CD4-positive, alpha-beta memory T cell (primary cell): ENCODE results near the gene INPPL1. TPM values are rescaled to one million over a fixed set of nuclear protein-coding genes. Genes with fewer than 3 reads are reported as not detected.
"Not testable (repeated sequence)": the region's sequence is repeated elsewhere in the genome, so short reads cannot be mapped to it uniquely, and the experiment has no call there.

Experiments used
- CTCF ChIA-PET: fragments of 350-600 bp; sonication (Branson Sonifier 250); formaldehyde crosslinking; loops from one replicate; lab custom pipeline; 2021; ENCODE audit warnings: inconsistent platforms; ENCODE audit not compliant: partially characterized antibody; lab: Charles Lee
- POLR2A ChIA-PET: fragments of 350-600 bp; sonication (Branson Sonifier 250); formaldehyde crosslinking; loops from one replicate; lab custom pipeline; 2021; ENCODE audit not compliant: partially characterized antibody; lab: Charles Lee
- DNase-seq, 5 donors: peaks; one replicate each; pipeline versions ENCODE4 v3.0.0 to v3.0.0-alpha.2; 2020 to 2022; ENCODE audit warnings: mixed read lengths in 1 of 5
- H3K27ac ChIP-seq: one replicate; pipeline ENCODE4 v1.7.0; 2013; ENCODE audit warnings: low read depth, low read length
- H3K27me3 ChIP-seq: 2 replicates; pipeline ENCODE4 v1.7.0; 2013; ENCODE audit warnings: mild to moderate bottlenecking, low read length, moderate library complexity; ENCODE audit not compliant: insufficient read depth
- H3K36me3 ChIP-seq: 2 replicates; pipeline ENCODE4 v1.7.0; 2013; ENCODE audit warnings: mild to moderate bottlenecking, low read length, moderate library complexity; ENCODE audit not compliant: insufficient read depth
- H3K4me1 ChIP-seq: 2 replicates; pipeline ENCODE4 v1.7.0; 2013; ENCODE audit warnings: mild to moderate bottlenecking, low read length, moderate library complexity; ENCODE audit not compliant: insufficient read depth
- H3K4me3 ChIP-seq, 2 donors: one replicate each; pipeline ENCODE4 v1.7.0; 2013; ENCODE audit warnings: low read length in 2 of 2, mild to moderate bottlenecking in 1 of 2
- H3K9me3 ChIP-seq, 2 donors: one replicate each; pipeline ENCODE4 v1.7.0; 2013; ENCODE audit warnings: low read length in 2 of 2, control low read depth in 1 of 2; ENCODE audit not compliant: control insufficient read depth in 1 of 2
- H3K27ac Mint-ChIP-seq, 7 donors: one replicate each; pipeline ENCODE4 v1.8.0; 2020 to 2021; ENCODE audit warnings: mixed read lengths in 7 of 7, mild to moderate bottlenecking in 6 of 7, inconsistent platforms in 3 of 7, moderate library complexity in 3 of 7
- H3K27me3 Mint-ChIP-seq, 2 donors: one replicate each; pipeline ENCODE4 v1.8.0; 2020 to 2021; ENCODE audit warnings: mixed read lengths in 2 of 2
- H3K36me3 Mint-ChIP-seq, 2 donors: one replicate each; pipeline ENCODE4 v1.8.0; 2020 to 2021; ENCODE audit warnings: mixed read lengths in 2 of 2, inconsistent platforms in 1 of 2, mild to moderate bottlenecking in 1 of 2
- H3K4me1 Mint-ChIP-seq, 4 donors: one replicate each; pipeline ENCODE4 v1.8.0; 2020 to 2021; ENCODE audit warnings: mixed read lengths in 4 of 4, mild to moderate bottlenecking in 1 of 4
- H3K4me3 Mint-ChIP-seq, 8 donors: one replicate each; pipeline ENCODE4 v1.8.0; 2020 to 2021; ENCODE audit warnings: mixed read lengths in 8 of 8, mild to moderate bottlenecking in 7 of 8, moderate library complexity in 6 of 8, inconsistent platforms in 3 of 8
- H3K9me3 Mint-ChIP-seq, 8 donors: one replicate each; pipeline ENCODE4 v1.8.0; 2020 to 2021; ENCODE audit warnings: mixed read lengths in 8 of 8, mild to moderate bottlenecking in 5 of 8, inconsistent platforms in 3 of 8, moderate library complexity in 1 of 8
- intact Hi-C: fragments of 100-400 bp; cut with micrococcal nuclease; formaldehyde crosslinking; loops from one replicate; pipeline ENCODE4 v1.15.1; 2023
- polyA plus RNA-seq, 2 donors: library from polyadenylated mRNA; unstranded; fragments of 300-500 nt; fragmentation: Illumina TruSeq; gene quantifications; one replicate each; pipeline ENCODE4 v1.2.3, GENCODE V29; 2021
- total RNA-seq, 2 experiments: library from RNA; stranded (reverse); gene quantifications; one replicate each; pipeline ENCODE4 v1.2.3, GENCODE V29; 2021

INPPL1 gene
- total RNA-seq (100 to 1,000 TPM; 145 to 152 TPM), polyA plus RNA-seq (10 to 100 TPM in 1 of 2 donors, 1 to 10 TPM in 1; 4.0 to 10.2 TPM)

DNA sequence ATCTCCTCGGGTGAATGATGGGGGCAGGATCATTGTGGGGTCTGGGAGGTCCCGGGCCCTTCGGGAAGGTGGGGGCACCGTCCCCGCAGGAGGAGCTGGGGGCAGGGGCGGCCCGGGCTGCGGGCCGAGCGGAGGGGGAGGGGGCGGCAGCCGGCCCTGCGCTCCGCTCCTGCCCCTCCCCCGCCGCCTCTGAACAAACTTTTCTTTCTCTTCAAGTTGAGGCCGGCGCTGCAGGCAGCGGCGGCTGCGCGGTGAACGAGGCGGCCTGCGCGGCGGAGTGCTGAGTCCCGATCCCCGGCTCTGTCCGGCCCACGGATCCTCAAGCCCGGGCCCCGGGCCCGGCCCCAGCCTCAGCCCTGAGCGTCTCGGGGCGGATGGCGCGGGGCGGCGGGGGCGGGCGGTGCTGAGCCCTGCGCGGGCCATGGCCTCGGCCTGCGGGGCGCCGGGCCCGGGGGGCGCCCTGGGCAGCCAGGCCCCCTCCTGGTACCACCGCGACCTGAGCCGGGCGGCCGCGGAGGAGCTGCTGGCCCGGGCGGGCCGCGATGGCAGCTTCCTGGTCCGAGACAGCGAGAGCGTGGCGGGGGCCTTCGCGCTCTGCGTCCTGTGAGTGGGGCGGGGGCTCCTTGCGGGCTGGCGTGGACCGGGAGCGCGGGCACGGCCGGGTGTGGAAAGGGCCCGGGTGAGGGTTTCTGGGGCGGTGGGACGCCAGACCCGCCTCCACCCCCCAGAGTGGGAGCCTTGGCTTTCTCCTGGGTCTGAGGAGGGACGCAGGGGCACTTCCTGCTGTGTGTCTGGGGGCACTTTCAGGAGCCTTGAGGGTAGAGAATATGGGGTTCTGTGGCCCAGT is at the start of gene INPPL1:
INPPL1 (plus strand) TSS at position 204 of the 847 bp plus-strand sequence; CDS start at position 422, 218 bp downstream.
- H3K4me3 ChIP-seq = peak within 1 kb of the TSS; percentile 36 to 83
- Mint-ChIP-seq H3K27me3 (peaks cover 0 to 1% of the 10 kb centered on the region in 2 donors), H3K27ac (peak within 1 kb of the TSS; percentile 94 to 99 (median 96)), H3K9me3 (no peaks in the 10 kb centered on the region), H3K4me1 (peaks cover 8 to 31% (median 20%) of the 10 kb centered on the region in 4 donors), H3K4me3 (peak within 1 kb of the TSS; percentile 92 to 97 (median 96)), H3K36me3 (peaks cover 8 to 34% of the 10 kb centered on the region in 2 donors)
- no peaks in the 10 kb centered on the region for H3K27me3 ChIP-seq
- peaks cover 19% of the 10 kb centered on the region for H3K4me1 ChIP-seq
- H3K9me3 ChIP-seq = no peaks in the 10 kb centered on the region
- peaks cover 10% of the 10 kb centered on the region for H3K36me3 ChIP-seq
- POLR2A ChIA-PET = interaction anchor here (0.6 to 5.0 kb wide), 10 partner anchors 12 to 918 kb away, joined by 3 to 50 read pairs (median 4); partner anchors contain the start of genes ANAPC15, CLPB, FCHSD2 and RNF121
- DNase-seq = peak in 4 of 5 donors; percentile 27 to 38 (median 36)
- intact Hi-C loops = loop anchor here (5.0 kb wide), 1 partner anchor 437 kb away; no protein-coding TSS in a partner anchor
- peak within 1 kb of the TSS; percentile 72 for H3K27ac ChIP-seq
- CTCF ChIA-PET = interaction anchor here (1.0 to 6.0 kb wide), 4 partner anchors 12 to 207 kb away, joined by 3 to 40 read pairs (median 3); no protein-coding TSS in a partner anchor

GRCh38 chr11:72177656-72178055 is 46.9 kb upstream of the INPPL1 start:
- POLR2A ChIA-PET = no interaction called here
- no peaks in the 10 kb centered on the region for H3K27me3 ChIP-seq
- peaks cover 8 to 14% of the 10 kb centered on the region in 2 donors for H3K27me3 Mint-ChIP-seq
- no peaks in the 10 kb centered on the region for H3K9me3 Mint-ChIP-seq
- CTCF ChIA-PET = no interaction called here
- H3K36me3 Mint-ChIP-seq = no peaks in the 10 kb centered on the region
- no peak overlapping the region for H3K4me3 ChIP-seq
- H3K36me3 ChIP-seq = no peaks in the 10 kb centered on the region
- no peak for DNase-seq
- intact Hi-C loops = no loop called here
- H3K4me3 Mint-ChIP-seq = no peak overlapping the region
- H3K27ac ChIP-seq = no peak overlapping the region
- H3K4me1 ChIP-seq = no peaks in the 10 kb centered on the region
- H3K9me3 ChIP-seq = no peaks in the 10 kb centered on the region
- H3K4me1 Mint-ChIP-seq = no peaks in the 10 kb centered on the region
- H3K27ac Mint-ChIP-seq = no peak overlapping the region

- intact Hi-C loops = no loop called here
- no peak overlapping the region for H3K4me3 Mint-ChIP-seq
- H3K36me3 Mint-ChIP-seq = no peaks in the 10 kb centered on the region
- no peaks in the 10 kb centered on the region for H3K36me3 ChIP-seq
- H3K4me3 ChIP-seq = no peak overlapping the region
- peaks cover 0 to 4% (median 3%) of the 10 kb centered on the region in 4 donors for H3K4me1 Mint-ChIP-seq
- peaks cover 10 to 16% of the 10 kb centered on the region in 2 donors for H3K27me3 Mint-ChIP-seq
- POLR2A ChIA-PET = no interaction called here
- H3K27me3 ChIP-seq = no peaks in the 10 kb centered on the region
- CTCF ChIA-PET = interaction anchor here (1.1 kb wide), 1 partner anchor 9 kb away, joined by 3 read pairs; no protein-coding TSS in a partner anchor
- H3K27ac ChIP-seq = no peak overlapping the region
- no peaks in the 10 kb centered on the region for H3K9me3 ChIP-seq
- H3K27ac Mint-ChIP-seq = no peak overlapping the region
- DNase-seq = no peak
- H3K9me3 Mint-ChIP-seq = no peaks in the 10 kb centered on the region
- no peaks in the 10 kb centered on the region for H3K4me1 ChIP-seq
Measured at GRCh38 chr11:72179049-72179803, 45.3 kb upstream of the INPPL1 start.

GRCh38 chr11:72179804-72180396 is 44.7 kb upstream of the INPPL1 start:
- intact Hi-C loops = loop anchor here (5.0 kb wide), 1 partner anchor 252 kb away; the partner anchor contains the start of gene CLPB
- H3K4me3 ChIP-seq = no peak overlapping the region
- H3K36me3 ChIP-seq = no peaks in the 10 kb centered on the region
- ChIA-PET POLR2A (no interaction called here), CTCF (interaction anchor here (1.1 kb wide), 1 partner anchor 9 kb away, joined by 3 read pairs; no protein-coding TSS in a partner anchor)
- H3K27me3 Mint-ChIP-seq = peaks cover 10 to 12% of the 10 kb centered on the region in 2 donors
- H3K4me1 Mint-ChIP-seq = peaks cover 0 to 4% (median 3%) of the 10 kb centered on the region in 4 donors
- no peak for DNase-seq
- H3K27ac ChIP-seq = no peak overlapping the region
- H3K9me3 ChIP-seq = no peaks in the 10 kb centered on the region
- H3K4me1 ChIP-seq = no peaks in the 10 kb centered on the region
- H3K36me3 Mint-ChIP-seq = no peaks in the 10 kb centered on the region
- H3K27ac Mint-ChIP-seq = no peak overlapping the region
- no peak overlapping the region for H3K4me3 Mint-ChIP-seq
- H3K9me3 Mint-ChIP-seq = no peaks in the 10 kb centered on the region
- no peaks in the 10 kb centered on the region for H3K27me3 ChIP-seq

DNA sequence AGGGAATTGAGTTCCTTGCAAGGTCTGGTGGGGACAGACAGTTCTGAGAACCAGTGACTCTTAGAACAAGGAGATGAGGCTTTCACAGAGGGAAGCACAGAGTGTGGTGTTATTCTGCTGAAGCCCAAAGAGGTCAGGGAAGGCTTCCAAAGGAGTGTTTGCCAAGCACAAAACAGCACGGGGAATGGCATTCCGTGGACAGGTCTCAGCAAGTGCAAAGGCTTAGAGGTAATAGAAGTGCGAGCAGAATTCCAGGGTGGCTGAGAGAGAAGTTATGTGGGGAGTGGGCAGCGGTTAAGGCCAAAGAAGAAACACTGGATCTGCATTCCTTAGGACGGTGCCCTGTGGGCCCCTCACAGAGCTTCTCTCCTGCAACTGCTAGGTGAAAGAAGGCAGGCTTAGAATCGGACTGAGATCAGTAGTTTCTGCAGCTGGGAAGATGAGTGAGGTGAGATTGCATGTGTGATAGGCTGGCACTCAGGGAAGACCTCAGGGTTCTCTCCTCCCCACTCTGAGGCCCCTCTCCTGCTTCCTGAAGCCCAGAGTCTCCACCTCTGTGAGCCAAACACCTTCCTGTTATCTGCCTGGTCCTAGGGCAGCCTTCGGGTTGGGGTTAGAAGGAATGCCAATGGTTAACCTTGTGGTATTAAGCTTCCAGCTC is 43.5 kb upstream of the INPPL1 start:
- H3K27me3 Mint-ChIP-seq = peaks cover 8 to 12% of the 10 kb centered on the region in 2 donors
- CTCF ChIA-PET = interaction anchor here (1.1 kb wide), 1 partner anchor 8 kb away, joined by 3 read pairs; no protein-coding TSS in a partner anchor
- H3K4me3 Mint-ChIP-seq, H3K27me3 ChIP-seq, H3K4me1 Mint-ChIP-seq, H3K9me3 Mint-ChIP-seq, H3K9me3 ChIP-seq, H3K36me3 ChIP-seq, DNase-seq, H3K4me1 ChIP-seq, H3K36me3 Mint-ChIP-seq, H3K27ac ChIP-seq, H3K27ac Mint-ChIP-seq, POLR2A ChIA-PET, H3K4me3 ChIP-seq: not testable (repeated sequence)
- intact Hi-C loops = loop anchor here (5.0 kb wide), 1 partner anchor 251 kb away; the partner anchor contains the start of gene CLPB

GRCh38 chr11:72181553-72181958 is 43.0 kb upstream of the INPPL1 start:
- H3K27me3 ChIP-seq, H3K4me3 ChIP-seq, H3K4me1 ChIP-seq, H3K9me3 Mint-ChIP-seq, H3K4me1 Mint-ChIP-seq, H3K27ac Mint-ChIP-seq, H3K36me3 ChIP-seq, H3K27ac ChIP-seq, DNase-seq, POLR2A ChIA-PET, H3K4me3 Mint-ChIP-seq, H3K36me3 Mint-ChIP-seq, CTCF ChIA-PET, H3K9me3 ChIP-seq: not testable (repeated sequence)
- intact Hi-C loops = loop anchor here (5.0 kb wide), 1 partner anchor 251 kb away; the partner anchor contains the start of gene CLPB
- H3K27me3 Mint-ChIP-seq = peaks cover 8 to 12% of the 10 kb centered on the region in 2 donors
